GM23248 (cell line): ENCODE results near the gene TAF3. TPM values are rescaled to one million over a fixed set of nuclear protein-coding genes. Genes with fewer than 3 reads are reported as not detected.
A peak's percentile ranks its signal among the peaks of the same experiment; 100 is the strongest.

Source experiments
- DNase-seq: peaks from one replicate; pipeline ENCODE4 v3.0.0-alpha.2; 2015
- H2AFZ ChIP-seq: fragments of 200-600 bp; sonication (generic); 2 replicates; pipeline ENCODE4 v1.6.1; 2016; ENCODE audit warnings: antibody characterized with exemption
- H3F3A ChIP-seq: fragments of 200-600 bp; sonication (generic); 2 replicates; pipeline ENCODE4 v1.6.1; 2016; ENCODE audit warnings: mild to moderate bottlenecking, antibody characterized with exemption, mixed run types; ENCODE audit not compliant: insufficient read depth
- H3K27ac ChIP-seq: fragments of 200-600 bp; sonication (generic); 2 replicates; pipeline ENCODE4 v1.5.1; 2016; ENCODE audit warnings: mild to moderate bottlenecking
- H3K27me3 ChIP-seq: fragments of 200-600 bp; sonication (generic); replicated peaks from 2 replicates; pipeline ENCODE4 v1.6.1; 2016; ENCODE audit warnings: mild to moderate bottlenecking; ENCODE audit not compliant: insufficient read depth
- H3K36me3 ChIP-seq: fragments of 200-600 bp; sonication (generic); 2 replicates; pipeline ENCODE4 v1.6.1; 2016; ENCODE audit warnings: low read depth, mild to moderate bottlenecking
- H3K4me1 ChIP-seq: fragments of 200-600 bp; sonication (generic); 2 replicates; pipeline ENCODE4 v1.6.1; 2016; ENCODE audit warnings: mild to moderate bottlenecking; ENCODE audit not compliant: insufficient read depth
- H3K4me2 ChIP-seq: fragments of 200-600 bp; sonication (generic); one replicate; pipeline ENCODE4 v1.6.1; 2016; ENCODE audit warnings: mild to moderate bottlenecking; ENCODE audit not compliant: unreplicated experiment
- H3K4me3 ChIP-seq: fragments of 200-600 bp; sonication (generic); 2 replicates; pipeline ENCODE4 v1.5.1; 2016; ENCODE audit warnings: mild to moderate bottlenecking
- H3K79me2 ChIP-seq: fragments of 200-600 bp; sonication (generic); 2 replicates; pipeline ENCODE4 v1.6.1; 2016; ENCODE audit warnings: mild to moderate bottlenecking; ENCODE audit not compliant: insufficient read depth
- H3K9ac ChIP-seq: fragments of 200-600 bp; sonication (generic); 2 replicates; pipeline ENCODE4 v1.6.1; 2016; ENCODE audit warnings: mild to moderate bottlenecking
- H3K9me2 ChIP-seq: fragments of 200-600 bp; sonication (generic); 2 replicates; pipeline ENCODE4 v1.6.1; 2016; ENCODE audit warnings: mixed run types, mild to moderate bottlenecking, moderate library complexity; ENCODE audit not compliant: insufficient read depth
- H3K9me3 ChIP-seq: fragments of 200-600 bp; sonication (generic); one replicate; pipeline ENCODE4 v1.6.1; 2017; ENCODE audit warnings: low read depth
- H4K20me1 ChIP-seq: fragments of 200-600 bp; sonication (generic); 2 replicates; pipeline ENCODE4 v1.6.0; 2016; ENCODE audit not compliant: insufficient read depth
- EZH2 ChIP-seq: fragments of 200-600 bp; sonication (generic); IDR thresholded peaks from 2 replicates; pipeline ENCODE4 v1.6.1; 2018; ENCODE audit warnings: antibody characterized with exemption, mild to moderate bottlenecking; ENCODE audit not compliant: insufficient read depth, poor library complexity, severe bottlenecking
- EZH2phosphoT487 ChIP-seq: fragments of 200-600 bp; sonication (generic); IDR thresholded peaks from 2 replicates; pipeline ENCODE4 v1.6.1; 2018; ENCODE audit warnings: antibody characterized with exemption, moderate library complexity, mild to moderate bottlenecking, low read depth; ENCODE audit not compliant: insufficient read depth
- WGBS, 2 experiments: methylation state at CpG; one replicate each; pipeline ENCODE4 v1.1.6; 2015 to 2017; ENCODE audit warnings: low lambda C conversion rate in 2 of 2, low coverage in 1 of 2; ENCODE audit errors: missing lambda C conversion rate in 2 of 2; 5-methylcytosine and 5-hydroxymethylcytosine counted together
- in situ Hi-C: fragments of 300-500 bp; cut with MboI; formaldehyde crosslinking; loops from 2 replicates; pipeline ENCODE4 v1.15.0; 2020
- polyA plus RNA-seq: library from polyadenylated mRNA; unstranded; fragments of >200 nt; fragmentation: Nextera tagmentation; extraction: Ambion mirVana; gene quantifications from 2 replicates; pipeline ENCODE4 v1.2.1, GENCODE V29; 2016
- total RNA-seq: library from RNA; depleted of rRNA; stranded (reverse); fragments of >200 nt; shearing (Covaris generic); gene quantifications from 2 replicates; pipeline ENCODE4 v1.2.3, GENCODE V29; 2014

TAF3 gene
- total and polyA plus RNA-seq, 2 experiments from 2014 or later = 1.7 to 5.5 TPM

- Histone ChIP-seq H3K4me2 (no peak overlapping the region), H3K4me1 (peaks cover 27% of the 10 kb centered on the region), H3K9me2 (no peaks in the 10 kb centered on the region), H3K9me3 (no peaks in the 10 kb centered on the region), H3K27me3 (no peaks in the 10 kb centered on the region), H2AFZ (no peak overlapping the region), H3K27ac (no peak overlapping the region), H3K36me3 (no peaks in the 10 kb centered on the region), H3K79me2 (0 out of 2 replicates have a peak, but pooled peaks cover 3% of the 10 kb centered on the region), H3F3A (peaks cover 8% of the 10 kb centered on the region; the same call in 1 of the 2 replicates), H3K4me3 (no peak overlapping the region), H4K20me1 (no peaks in the 10 kb centered on the region), H3K9ac (no peak overlapping the region)
- DNase-seq = no peak
- TF ChIP-seq EZH2 = no peak
- TF ChIP-seq EZH2phosphoT487 = no peak
- 98 to 99% methylated on average over 6 of the region's 6 CpGs for WGBS, 2 experiments
- in situ Hi-C loops = no loop called here
Observed at GRCh38 chr10:7941576-7941975, 123.3 kb downstream of the TAF3 start.

DNA sequence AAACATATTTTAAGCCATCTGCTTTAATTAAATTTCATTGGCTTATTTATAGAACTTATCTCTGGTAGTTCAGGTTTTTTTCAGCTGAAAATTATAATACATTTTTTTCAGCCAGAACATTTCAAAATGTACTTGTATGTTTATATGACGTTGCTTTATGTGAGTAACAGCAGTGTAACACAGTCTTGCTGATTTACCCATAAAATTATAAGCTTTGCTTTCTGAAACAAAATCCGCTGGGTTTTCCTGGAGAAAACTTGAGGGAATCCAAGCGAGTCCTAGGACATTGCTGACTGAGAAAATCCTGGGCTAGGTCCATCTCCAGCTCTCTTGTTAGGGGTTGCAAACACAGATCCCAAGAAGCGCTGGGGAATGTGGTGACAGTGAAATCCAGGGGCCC is 124.0 kb downstream of the TAF3 start:
- no peak overlapping the region for H2AFZ ChIP-seq
- no peak for DNase-seq
- WGBS, 2 experiments = 97 to 98% methylated on average over 4 of the region's 4 CpGs
- H3K4me3 ChIP-seq = no peak overlapping the region
- H3K9me3 ChIP-seq = no peaks in the 10 kb centered on the region
- 0 out of 2 replicates have a peak, but pooled peaks cover under 1% of the 10 kb centered on the region for H3K79me2 ChIP-seq
- H4K20me1 ChIP-seq = no peaks in the 10 kb centered on the region
- H3K36me3 ChIP-seq = no peaks in the 10 kb centered on the region
- peaks cover 8% of the 10 kb centered on the region; the same call in 1 of the 2 replicates for H3F3A ChIP-seq
- in situ Hi-C loops = no loop called here
- H3K9me2 ChIP-seq = no peaks in the 10 kb centered on the region
- TF ChIP-seq EZH2phosphoT487 (no peak), EZH2 (no peak)
- H3K4me2 ChIP-seq = no peak overlapping the region
- H3K27me3 ChIP-seq = no peaks in the 10 kb centered on the region
- no peak overlapping the region for H3K9ac ChIP-seq
- peaks cover 27% of the 10 kb centered on the region for H3K4me1 ChIP-seq
- H3K27ac ChIP-seq = no peak overlapping the region

DNA sequence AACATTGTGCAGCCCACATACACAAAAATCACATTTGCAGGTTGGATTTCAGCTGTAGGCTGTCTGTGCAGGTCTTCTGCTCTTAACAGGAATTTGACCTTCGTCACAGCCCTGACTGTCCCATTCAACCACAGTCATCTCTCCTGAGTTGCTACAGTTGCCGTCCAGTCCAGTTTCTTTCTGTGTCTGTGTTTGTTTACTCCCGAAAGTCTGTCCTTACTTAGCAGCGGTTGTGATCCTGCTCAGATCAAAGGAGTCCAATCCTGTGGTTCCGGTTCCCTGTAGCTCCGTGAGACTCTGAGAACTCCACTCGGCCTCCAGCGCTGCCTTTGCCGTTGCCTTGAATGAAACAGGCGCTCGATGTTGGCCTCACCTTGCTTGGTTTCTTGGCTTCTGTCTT is 124.6 kb downstream of the TAF3 start:
- Histone ChIP-seq H2AFZ (no peak overlapping the region), H3K9ac (no peak overlapping the region), H3K9me2 (no peaks in the 10 kb centered on the region), H4K20me1 (no peaks in the 10 kb centered on the region), H3K4me3 (no peak overlapping the region), H3K9me3 (no peaks in the 10 kb centered on the region), H3K4me2 (no peak overlapping the region), H3F3A (peaks cover 8% of the 10 kb centered on the region; the same call in 1 of the 2 replicates), H3K79me2 (no peaks in the 10 kb centered on the region), H3K4me1 (peaks cover 27% of the 10 kb centered on the region), H3K27ac (no peak overlapping the region), H3K36me3 (no peaks in the 10 kb centered on the region), H3K27me3 (no peaks in the 10 kb centered on the region)
- no peak for TF ChIP-seq EZH2
- no peak for TF ChIP-seq EZH2phosphoT487
- WGBS, 2 experiments = 93 to 94% methylated on average over 11 of the region's 11 CpGs
- no peak for DNase-seq
- in situ Hi-C loops = no loop called here

GRCh38 chr10:7944215-7944480 is 125.8 kb downstream of the TAF3 start:
- Histone ChIP-seq H3K4me2 (no peak overlapping the region), H3K79me2 (no peaks in the 10 kb centered on the region)
- no peak for TF ChIP-seq EZH2
- TF ChIP-seq EZH2phosphoT487 = no peak

DNA sequence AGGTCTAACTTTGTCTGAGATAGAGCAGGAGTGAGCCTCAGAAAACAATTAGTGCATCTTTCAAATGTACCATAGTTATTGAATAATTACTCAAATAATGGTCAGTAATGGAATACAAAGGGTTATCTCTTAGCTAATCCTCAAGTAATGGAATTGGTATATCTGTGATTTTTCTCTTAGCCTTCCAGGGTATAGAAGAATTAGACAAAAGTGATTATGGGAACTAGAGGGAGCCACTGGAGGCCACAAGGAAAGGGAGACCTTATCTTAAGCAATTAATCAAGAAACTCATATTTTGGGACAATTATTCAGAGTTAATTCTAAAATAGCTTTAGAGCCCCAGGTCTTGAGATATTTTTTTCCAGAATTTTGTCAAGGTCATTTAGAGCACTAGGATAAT is 126.2 kb downstream of the TAF3 start:
- TF ChIP-seq EZH2phosphoT487 = no peak
- H3K27ac ChIP-seq = no peak overlapping the region
- no peaks in the 10 kb centered on the region for H3K9me3 ChIP-seq
- H3K4me3 ChIP-seq = no peak overlapping the region
- H3K4me1 ChIP-seq = peaks cover 37% of the 10 kb centered on the region
- H3F3A ChIP-seq = peaks cover 8% of the 10 kb centered on the region; the same call in 1 of the 2 replicates
- no peak overlapping the region for H3K9ac ChIP-seq
- H2AFZ ChIP-seq = no peak overlapping the region
- no peak overlapping the region for H3K4me2 ChIP-seq
- no peak for DNase-seq
- H3K27me3 ChIP-seq = no peaks in the 10 kb centered on the region
- in situ Hi-C loops = no loop called here
- H3K9me2 ChIP-seq = no peaks in the 10 kb centered on the region
- H3K79me2 ChIP-seq = no peaks in the 10 kb centered on the region
- H4K20me1 ChIP-seq = no peaks in the 10 kb centered on the region
- H3K36me3 ChIP-seq = no peaks in the 10 kb centered on the region

More at GRCh38 chr10:7944215-7944480, 125.8 kb downstream of the TAF3 start:
- in situ Hi-C loops = no loop called here
- Histone ChIP-seq H4K20me1 (no peaks in the 10 kb centered on the region), H3K4me1 (peaks cover 36% of the 10 kb centered on the region), H3K27ac (no peak overlapping the region), H3K9me3 (no peaks in the 10 kb centered on the region), H2AFZ (no peak overlapping the region), H3K9ac (no peak overlapping the region), H3K36me3 (no peaks in the 10 kb centered on the region), H3K27me3 (no peaks in the 10 kb centered on the region), H3F3A (peaks cover 8% of the 10 kb centered on the region; the same call in 1 of the 2 replicates), H3K4me3 (no peak overlapping the region), H3K9me2 (no peaks in the 10 kb centered on the region)
- WGBS, 2 experiments = 52 to 56% methylated on average over 2 of the region's 2 CpGs
- DNase-seq = peak; percentile 5
